Endothelial cell of umbilical vein (primary cell): ENCODE data around the gene NAV2. TPM values are rescaled to one million over a fixed set of nuclear protein-coding genes. Genes with fewer than 3 reads are reported as not detected.

ENCODE experiments used
- BruUV-seq: library from RNA; stranded (reverse); fragments of 400-500 nt; replicated peaks from 2 replicates; lab custom pipeline; 2021; lab: Mats Ljungman, UMichigan
- CTCF ChIA-PET: fragments of 300-600, 350-600 bp; sonication (Branson Sonifier 250); formaldehyde crosslinking; loops from one replicate; lab custom pipeline; 2021; ENCODE audit warnings: antibody characterized with exemption, inconsistent platforms; lab: Charles Lee
- POLR2A ChIA-PET: fragments of 300-600, 350-600 bp; sonication (Branson Sonifier 250); formaldehyde crosslinking; loops from one replicate; lab custom pipeline; 2021; ENCODE audit warnings: antibody characterized with exemption, inconsistent platforms; lab: Charles Lee
- DNase-seq: peaks from one replicate; pipeline ENCODE4 v3.0.0-alpha.2; 2011; ENCODE audit warnings: low read depth, low spot score
- FAIRE-seq: peaks from 2 replicates; lab custom pipeline; 2011; peaks lifted over from hg19 to GRCh38; lab: Jason Lieb, UNC
- H2AFZ ChIP-seq: 2 replicates; pipeline ENCODE4 v1.6.0; 2012; ENCODE audit warnings: low read depth, low read length, control low read depth, inconsistent platforms
- H3K27ac ChIP-seq: 2 replicates; pipeline ENCODE4 v1.5.1; 2011; ENCODE audit warnings: low read depth, mild to moderate bottlenecking, control low read depth, low read length, moderate library complexity; ENCODE audit not compliant: insufficient read depth
- H3K27me3 ChIP-seq, 2 experiments: 2 replicates each; pipeline versions ENCODE4 v1.6.0 to v1.6.1; 2011; ENCODE audit warnings: low read length in 2 of 2, mixed read lengths in 1 of 2; ENCODE audit not compliant: control insufficient read depth in 2 of 2, insufficient read depth in 2 of 2
- H3K36me3 ChIP-seq, 2 experiments: 2 replicates in 1 of 2; 3 replicates in 1 of 2; pipeline ENCODE4 v1.5.1; 2011; ENCODE audit warnings: low read length in 2 of 2, mild to moderate bottlenecking in 1 of 2, moderate library complexity in 1 of 2; ENCODE audit not compliant: control insufficient read depth in 2 of 2, insufficient read depth in 2 of 2; ENCODE audit errors: extremely low read depth in 1 of 2
- H3K4me1 ChIP-seq: 3 replicates; pipeline ENCODE4 v1.5.1; 2011; ENCODE audit warnings: mild to moderate bottlenecking, low read length; ENCODE audit not compliant: control insufficient read depth, insufficient read depth; ENCODE audit errors: extremely low read depth
- H3K4me2 ChIP-seq: 2 replicates; pipeline ENCODE4 v1.6.1; 2011; ENCODE audit warnings: low read length, control low read depth, mixed read lengths; ENCODE audit not compliant: insufficient read depth
- H3K4me3 ChIP-seq, 3 experiments: fragments of 200-600 bp in 1 of 3; sonication (generic), shearing (Covaris generic) in 1 of 3; replicated peaks in 1 of 3; 2 replicates each; pipeline ENCODE4 v1.5.1; 2011 to 2016; ENCODE audit warnings: control low read depth in 3 of 3, low read length in 3 of 3, mild to moderate bottlenecking in 2 of 3, inconsistent platforms in 1 of 3, low read depth in 1 of 3, moderate library complexity in 1 of 3; ENCODE audit not compliant: insufficient read depth in 1 of 3
- H3K79me2 ChIP-seq: 2 replicates; pipeline ENCODE4 v1.6.0; 2012; ENCODE audit warnings: low read length, inconsistent platforms; ENCODE audit not compliant: control insufficient read depth, insufficient read depth
- H3K9ac ChIP-seq: replicated peaks from 2 replicates; pipeline ENCODE3; 2011; ENCODE audit warnings: low read length, control low read depth; ENCODE audit not compliant: insufficient read depth; ENCODE audit errors: extremely low read depth
- H3K9me1 ChIP-seq: replicated peaks from 3 replicates; pipeline ENCODE4 v1.6.0; 2011; ENCODE audit warnings: mild to moderate bottlenecking, low read length; ENCODE audit not compliant: control insufficient read depth, insufficient read depth; ENCODE audit errors: extremely low read depth
- H3K9me3 ChIP-seq: replicated peaks from 2 replicates; pipeline ENCODE4 v1.5.1; 2012; ENCODE audit warnings: low read length, inconsistent platforms; ENCODE audit not compliant: control insufficient read depth, insufficient read depth
- H4K20me1 ChIP-seq: replicated peaks from 2 replicates; pipeline ENCODE3; 2011; ENCODE audit warnings: mild to moderate bottlenecking, low read length; ENCODE audit not compliant: control insufficient read depth, insufficient read depth; ENCODE audit errors: extremely low read depth
- CTCF ChIP-seq, 2 donors: IDR thresholded peaks; 1 replicate in 1 of 2; 2 replicates in 1 of 2; pipeline ENCODE4 v1.5.1; 2011; ENCODE audit warnings: low read length in 2 of 2, mild to moderate bottlenecking in 2 of 2, moderate library complexity in 2 of 2, control low read depth in 1 of 2, inconsistent platforms in 1 of 2, low read depth in 1 of 2; ENCODE audit not compliant: insufficient read depth in 1 of 2; ENCODE audit errors: extremely low read depth in 1 of 2
- EZH2 ChIP-seq: IDR thresholded peaks from 2 replicates; pipeline ENCODE4 v1.6.1; 2012; ENCODE audit warnings: borderline replicate concordance, low read depth, mild to moderate bottlenecking, moderate library complexity, low read length, inconsistent platforms; ENCODE audit not compliant: severe bottlenecking
- FOS ChIP-seq: IDR thresholded peaks from 2 replicates; pipeline ENCODE4 v1.6.1; 2011; ENCODE audit warnings: mild to moderate bottlenecking, low read length, moderate library complexity, borderline replicate concordance; ENCODE audit not compliant: insufficient read depth
- GATA2 ChIP-seq: IDR thresholded peaks from 2 replicates; pipeline ENCODE4 v1.7.0; 2011; ENCODE audit warnings: low read depth, mild to moderate bottlenecking, moderate library complexity, mixed read lengths, low read length; ENCODE audit not compliant: insufficient read length, insufficient read depth
- JUN ChIP-seq: IDR thresholded peaks from 2 replicates; pipeline ENCODE4 v1.6.1; 2011; ENCODE audit warnings: borderline replicate concordance, low read depth; ENCODE audit not compliant: insufficient read length, insufficient read depth
- MAX ChIP-seq: IDR thresholded peaks from 2 replicates; pipeline ENCODE4 v1.6.1; 2011; ENCODE audit not compliant: insufficient read depth, insufficient read length
- MYC ChIP-seq: IDR thresholded peaks from one replicate; pipeline ENCODE4 v1.6.1; 2011; ENCODE audit warnings: mild to moderate bottlenecking, low read depth, low read length
- POLR2A ChIP-seq: IDR thresholded peaks from 2 replicates; pipeline ENCODE4 v1.6.1; 2012; ENCODE audit warnings: low read depth, mild to moderate bottlenecking, control low read depth, low read length
- POLR2AphosphoS5 ChIP-seq: IDR thresholded peaks from 2 replicates; pipeline ENCODE4 v1.6.1; 2012; ENCODE audit warnings: low read depth, mild to moderate bottlenecking, control low read depth, low read length, moderate library complexity; ENCODE audit not compliant: insufficient read depth
- dilution Hi-C: fragments of 300-500 bp; cut with MboI; formaldehyde crosslinking; loops from one replicate; pipeline ENCODE4 v1.15.0; 2019; ENCODE audit warnings: low sequenced_read_pairs; ENCODE audit not compliant: extremely low pct_ligation_motif_present
- intact Hi-C: fragments of 100-400 bp; cut with micrococcal nuclease; formaldehyde crosslinking; loops from one replicate; pipeline ENCODE4 v1.10.0; 2022
- polyA plus RNA-seq, 4 experiments: library from polyadenylated mRNA; depleted of rRNA in 3 of 4; stranded (reverse) in 3 of 4; unstranded in 1 of 4; fragments of >200 nt; gene quantifications; 2 replicates each; pipeline versions ENCODE4 v1.2.1 to v1.2.3, GENCODE V29; 2011 to 2012; ENCODE audit warnings: missing spikeins in 1 of 4
- total RNA-seq: library from RNA; stranded (reverse); gene quantifications from 2 replicates; pipeline ENCODE4 v1.2.3, GENCODE V29; 2021

The NAV2 gene
- total and polyA plus RNA-seq, 2 donors (not counting 3 experiments of a cell fraction or from before 2014, with no cell fraction given): 10.9 to 68.0 TPM

- no peaks in the 10 kb centered on the region for H3K9me3 ChIP-seq
- H2AFZ ChIP-seq: no peak overlapping the region
- TF ChIP-seq MYC: no peak
- TF ChIP-seq CTCF (IDR thresholded peaks at IDR 0.05; ENCODE audit: extremely low read depth in 1 of 2, insufficient read depth in 1 of 2, low read depth in 1 of 2, low read length in 2 of 2): no peak
- no peak for TF ChIP-seq GATA2
- TF ChIP-seq MAX: no peak
- TF ChIP-seq FOS: no peak
- no peak for TF ChIP-seq POLR2A
- no peak for TF ChIP-seq POLR2AphosphoS5
- TF ChIP-seq JUN: no peak
- TF ChIP-seq EZH2: no peak
- no peak overlapping the region for H3K4me2 ChIP-seq
- H3K9me1 ChIP-seq: no peaks in the 10 kb centered on the region
- no peak overlapping the region for H3K4me3 ChIP-seq
- H4K20me1 ChIP-seq: no peaks in the 10 kb centered on the region
- no peaks in the 10 kb centered on the region for H3K36me3 ChIP-seq
- no peak overlapping the region for H3K27ac ChIP-seq
- no peak overlapping the region for H3K9ac ChIP-seq
- H3K27me3 ChIP-seq: no peaks in the 10 kb centered on the region
- FAIRE-seq (no peak), DNase-seq (no peak)
- POLR2A ChIA-PET: no interaction called here
- intact Hi-C loops (no loop called here), dilution Hi-C loops (no loop called here)
- H3K4me1 ChIP-seq: peaks cover 12% of the 10 kb centered on the region
- H3K79me2 ChIP-seq: peaks cover 2% of the 10 kb centered on the region
- no TSS peak for BruUV-seq
- CTCF ChIA-PET: no interaction called here
Measured at GRCh38 chr11:20000022-20000350, 287.3 kb downstream of the NAV2 start.
